ENCODE measurements around the gene FAM200C. TPM values are rescaled to one million over a fixed set of nuclear protein-coding genes. Genes with fewer than 3 reads are reported as not detected.

FAM200C gene
- total RNA-seq, 1 donor from 2014 or later, result 1.1 TPM

- FAIRE-seq, result no peak
- peak overlapping the region; percentile 69 for H3K4me3 ChIP-seq (ENCODE audit: low read depth, low read length)
- no peaks in the 10 kb centered on the region for H3K36me3 ChIP-seq (ENCODE audit: control insufficient read depth, insufficient read depth, low read length)
- no peak for TF ChIP-seq CTCF (IDR thresholded peaks at IDR 0.05; ENCODE audit: insufficient read depth, low read length, severe bottlenecking)
- DNase-seq (ENCODE audit: low read depth), result no peak
- H3K27me3 ChIP-seq (ENCODE audit: control insufficient read depth, insufficient read depth, low read length), result no peaks in the 10 kb centered on the region
Observed at GRCh38 chr5:160419458-160420330, 19.8 kb upstream of the FAM200C start.

DNA sequence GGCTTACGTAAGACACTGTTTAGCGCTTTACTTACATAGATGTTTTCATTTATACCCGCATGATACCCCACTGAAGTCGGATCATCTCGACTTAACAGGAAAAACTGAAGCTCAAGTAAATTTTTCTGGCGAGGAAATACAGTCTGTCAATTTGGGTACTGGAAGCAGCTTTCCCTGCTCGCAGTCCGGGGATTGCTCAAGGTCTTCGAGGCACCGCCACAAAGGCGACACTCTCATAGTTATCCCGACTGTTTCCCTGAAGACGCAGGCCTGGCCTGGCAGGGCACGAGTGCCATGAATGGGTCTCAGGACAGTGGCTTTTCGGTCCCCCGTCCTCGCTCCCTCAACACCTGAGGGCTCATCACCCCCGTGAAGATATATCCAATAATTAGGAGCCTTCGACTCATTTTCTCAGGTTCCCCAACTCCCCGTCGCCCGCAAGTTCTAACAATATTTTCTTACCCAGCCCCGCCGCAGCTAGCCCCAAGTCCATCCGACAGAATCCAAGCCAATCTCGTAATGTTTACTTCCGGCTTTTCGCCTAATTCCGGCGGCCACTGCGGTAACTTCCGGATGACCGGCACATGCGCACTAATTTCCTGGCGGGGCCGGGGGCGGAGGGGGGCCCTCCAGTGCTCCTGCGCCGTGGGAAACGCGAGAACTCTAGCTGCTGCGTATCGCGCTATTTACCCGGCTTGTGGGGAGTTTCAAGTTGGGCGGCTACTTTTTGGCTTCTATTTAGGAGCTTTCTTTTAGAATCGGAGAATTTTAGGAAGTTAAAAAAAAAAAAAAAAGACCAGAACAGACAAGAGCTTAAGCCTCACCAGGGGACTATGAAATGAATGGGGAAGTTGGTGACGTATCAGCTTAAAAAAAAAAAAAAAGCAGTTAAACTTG is 19.0 kb upstream of the FAM200C start, which contains the start of gene SLU7:
Gene SLU7, minus strand, starts transcription at position 521 of the 897 bp plus-strand sequence. CDS start 3,787 bp downstream, outside the sequence.
- Histone ChIP-seq H3K4me3 (ENCODE audit: low read depth, low read length) (peak within 1 kb of the TSS; percentile 69), H3K27me3 (ENCODE audit: control insufficient read depth, insufficient read depth, low read length) (no peaks in the 10 kb centered on the region), H3K36me3 (ENCODE audit: control insufficient read depth, insufficient read depth, low read length) (no peaks in the 10 kb centered on the region)
- TF ChIP-seq CTCF (IDR thresholded peaks at IDR 0.05; ENCODE audit: insufficient read depth, low read length, severe bottlenecking), result no peak
- peak; percentile 90 for DNase-seq (ENCODE audit: low read depth)
- FAIRE-seq, result no peak

GRCh38 chr5:160398806-160399205 is 1.0 kb downstream of the FAM200C start:
- Histone ChIP-seq H3K27me3 (ENCODE audit: control insufficient read depth, insufficient read depth, low read length) (no peaks in the 10 kb centered on the region), H3K36me3 (ENCODE audit: control insufficient read depth, insufficient read depth, low read length) (peaks cover 2% of the 10 kb centered on the region), H3K4me3 (ENCODE audit: low read depth, low read length) (no peak overlapping the region)
- no peak for DNase-seq (ENCODE audit: low read depth)
- TF ChIP-seq CTCF (IDR thresholded peaks at IDR 0.05; ENCODE audit: insufficient read depth, low read length, severe bottlenecking), result no peak
- no peak for FAIRE-seq

GRCh38 chr5:160397492-160397891 is 2.4 kb downstream of the FAM200C start:
- H3K4me3 ChIP-seq (ENCODE audit: low read depth, low read length), result no peak overlapping the region
- FAIRE-seq (no peak), DNase-seq (ENCODE audit: low read depth) (no peak)
- no peaks in the 10 kb centered on the region for H3K27me3 ChIP-seq (ENCODE audit: control insufficient read depth, insufficient read depth, low read length)
- no peak for TF ChIP-seq CTCF (IDR thresholded peaks at IDR 0.05; ENCODE audit: insufficient read depth, low read length, severe bottlenecking)
- H3K36me3 ChIP-seq (ENCODE audit: control insufficient read depth, insufficient read depth, low read length), result no peaks in the 10 kb centered on the region

DNA sequence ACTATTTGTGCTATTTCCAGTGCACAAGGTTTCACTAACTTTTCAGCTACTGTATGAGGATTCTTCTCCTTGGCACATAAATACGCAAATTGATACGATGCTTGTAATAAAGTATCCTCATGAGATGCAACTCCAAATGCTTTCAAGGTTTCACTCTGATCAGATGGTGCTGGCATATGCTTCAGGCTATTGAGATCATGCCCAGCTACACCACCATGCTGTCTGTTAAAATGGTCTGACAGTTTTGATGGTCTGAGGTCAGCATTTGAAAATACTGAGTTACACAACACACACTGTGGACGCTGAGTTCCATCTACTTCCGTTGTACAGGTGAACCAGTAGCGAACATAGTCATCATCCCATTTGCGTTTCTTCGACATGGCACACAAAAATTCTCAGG is 4.7 kb downstream of the FAM200C start:
- H3K36me3 ChIP-seq (ENCODE audit: control insufficient read depth, insufficient read depth, low read length), result no peaks in the 10 kb centered on the region
- no peak overlapping the region for H3K4me3 ChIP-seq (ENCODE audit: low read depth, low read length)
- no peak for TF ChIP-seq CTCF (IDR thresholded peaks at IDR 0.05; ENCODE audit: insufficient read depth, low read length, severe bottlenecking)
- no peaks in the 10 kb centered on the region for H3K27me3 ChIP-seq (ENCODE audit: control insufficient read depth, insufficient read depth, low read length)
- peak; percentile 13 for FAIRE-seq
- DNase-seq (ENCODE audit: low read depth), result no peak

Measured in bronchial epithelial cell (primary cell).